HepG2 (cell line): ENCODE results near the gene DNAJB11. TPM values are rescaled to one million over a fixed set of nuclear protein-coding genes. Genes with fewer than 3 reads are reported as not detected.
A peak's percentile ranks its signal among the peaks of the same experiment; 100 is the strongest.

ENCODE experiments used
- ATRX ChIP-seq: sonication (generic); formaldehyde crosslinking; IDR thresholded peaks from 2 replicates; pipeline ENCODE4 v1.4.0; 2020; ENCODE audit warnings: missing genetic modification reagents, borderline replicate concordance
- BCL6 ChIP-seq: IDR thresholded peaks from 2 replicates; pipeline ENCODE4 v1.6.1; 2016; ENCODE audit warnings: missing genetic modification reagents, missing compliant biosample characterization
- CEBPB ChIP-seq: IDR thresholded peaks from 2 replicates; pipeline ENCODE4 v1.6.1; 2011; ENCODE audit warnings: low read depth, low read length, improper control_type of control experiment, borderline replicate concordance
- EEA1 ChIP-seq: sonication (generic); formaldehyde crosslinking; IDR thresholded peaks from 2 replicates; pipeline ENCODE4 v1.5.1; 2020; ENCODE audit warnings: mild to moderate bottlenecking, missing genetic modification reagents, borderline replicate concordance
- FOXM1 ChIP-seq: sonication (generic); formaldehyde crosslinking; IDR thresholded peaks from 2 replicates; pipeline ENCODE4 v1.5.0; 2020; ENCODE audit warnings: missing genetic modification reagents
- NFKBIZ ChIP-seq: IDR thresholded peaks from 2 replicates; pipeline ENCODE4 v1.6.1; 2018; ENCODE audit warnings: missing genetic modification reagents, missing compliant biosample characterization
- PCBP1 ChIP-seq: fragments of 200-400 bp; formaldehyde crosslinking; IDR thresholded peaks from 2 replicates; pipeline ENCODE4 v1.6.1; 2017; ENCODE audit warnings: mild to moderate bottlenecking, low read depth, low read length, borderline replicate concordance
- PHF21A ChIP-seq: sonication (generic); formaldehyde crosslinking; IDR thresholded peaks from 2 replicates; pipeline ENCODE4 v1.5.0; 2020; ENCODE audit warnings: mild to moderate bottlenecking, missing genetic modification reagents
- SMAD9 ChIP-seq: sonication (generic); formaldehyde crosslinking; IDR thresholded peaks from 2 replicates; pipeline ENCODE4 v1.5.1; 2020; ENCODE audit warnings: mild to moderate bottlenecking, missing genetic modification reagents
- SMARCE1 ChIP-seq: fragments of 450-650 bp; IDR thresholded peaks from 2 replicates; pipeline ENCODE4 v1.6.1; 2017; ENCODE audit warnings: borderline replicate concordance
- SPEN ChIP-seq: sonication (generic); formaldehyde crosslinking; IDR thresholded peaks from 2 replicates; pipeline ENCODE4 v1.5.1; 2020; ENCODE audit warnings: low read depth, mild to moderate bottlenecking, missing genetic modification reagents
- THYN1 ChIP-seq: sonication (generic); formaldehyde crosslinking; IDR thresholded peaks from 2 replicates; pipeline ENCODE4 v1.8.1; 2023; ENCODE audit warnings: low read depth, mild to moderate bottlenecking, moderate library complexity, missing genetic modification reagents, borderline replicate concordance
- ZC3H4 ChIP-seq: sonication (generic); formaldehyde crosslinking; IDR thresholded peaks from 2 replicates; pipeline ENCODE4 v1.4.0; 2020; ENCODE audit warnings: missing genetic modification reagents, borderline replicate concordance
- ZFP36L1 ChIP-seq: sonication (generic); formaldehyde crosslinking; IDR thresholded peaks from 2 replicates; pipeline ENCODE4 v1.8.0; 2022; ENCODE audit warnings: mild to moderate bottlenecking, missing genetic modification reagents, moderate library complexity
- ZNF234 ChIP-seq: sonication (generic); formaldehyde crosslinking; conservative IDR thresholded peaks from 2 replicates; pipeline ENCODE4 v1.5.1; 2020; ENCODE audit warnings: mild to moderate bottlenecking, missing genetic modification reagents
- ZNF431 ChIP-seq: sonication (generic); formaldehyde crosslinking; IDR thresholded peaks from 2 replicates; pipeline ENCODE4 v1.9.0; 2022; ENCODE audit warnings: missing genetic modification reagents, low read depth, mild to moderate bottlenecking, borderline replicate concordance
- ZNF720 ChIP-seq: sonication (generic); formaldehyde crosslinking; IDR thresholded peaks from 2 replicates; pipeline ENCODE4 v1.4.0; 2020; ENCODE audit warnings: missing genetic modification reagents
- polyA plus RNA-seq, 8 experiments: library from polyadenylated mRNA; depleted of rRNA in 3 of 8; stranded (reverse) in 7 of 8; unstranded in 1 of 8; fragments of >200 nt; fragmentation: Illumina TruSeq in 4 of 8; extraction: Trizol in 4 of 8; gene quantifications; 2 replicates each; pipeline versions ENCODE4 v1.2.1 to v1.2.3, GENCODE V29; 2011 to 2016; ENCODE audit warnings: low read depth in 4 of 8, missing spikeins in 1 of 8, mixed read lengths in 1 of 8; ENCODE audit not compliant: insufficient read depth in 1 of 8
- total RNA-seq, 5 experiments: library from RNA; depleted of rRNA; stranded (reverse); fragments of >200 nt; fragmentation: Illumina TruSeq; extraction: Trizol; gene quantifications; 2 replicates each; pipeline ENCODE4 v1.2.3, GENCODE V29; 2016; ENCODE audit warnings: low read depth in 1 of 5
- TF ChIP-seq, protein P1 (sequence below), 2 experiments: IDR thresholded peaks; 2 replicates each; pipeline ENCODE4 v1.6.1; 2011 to 2012; ENCODE audit warnings: low read length in 2 of 2, borderline replicate concordance in 1 of 2, low read depth in 1 of 2, mild to moderate bottlenecking in 1 of 2, moderate library complexity in 1 of 2
- TF ChIP-seq, protein P2 (sequence below): sonication (generic); formaldehyde crosslinking; IDR thresholded peaks from 2 replicates; pipeline ENCODE4 v1.4.0; 2020; ENCODE audit warnings: missing genetic modification reagents, borderline replicate concordance

Gene DNAJB11
- total and polyA plus RNA-seq, 2 of the 13 experiments (the other 11 are each of a cell fraction or from before 2014, with no cell fraction given): 41.0 to 132 TPM

DNA sequence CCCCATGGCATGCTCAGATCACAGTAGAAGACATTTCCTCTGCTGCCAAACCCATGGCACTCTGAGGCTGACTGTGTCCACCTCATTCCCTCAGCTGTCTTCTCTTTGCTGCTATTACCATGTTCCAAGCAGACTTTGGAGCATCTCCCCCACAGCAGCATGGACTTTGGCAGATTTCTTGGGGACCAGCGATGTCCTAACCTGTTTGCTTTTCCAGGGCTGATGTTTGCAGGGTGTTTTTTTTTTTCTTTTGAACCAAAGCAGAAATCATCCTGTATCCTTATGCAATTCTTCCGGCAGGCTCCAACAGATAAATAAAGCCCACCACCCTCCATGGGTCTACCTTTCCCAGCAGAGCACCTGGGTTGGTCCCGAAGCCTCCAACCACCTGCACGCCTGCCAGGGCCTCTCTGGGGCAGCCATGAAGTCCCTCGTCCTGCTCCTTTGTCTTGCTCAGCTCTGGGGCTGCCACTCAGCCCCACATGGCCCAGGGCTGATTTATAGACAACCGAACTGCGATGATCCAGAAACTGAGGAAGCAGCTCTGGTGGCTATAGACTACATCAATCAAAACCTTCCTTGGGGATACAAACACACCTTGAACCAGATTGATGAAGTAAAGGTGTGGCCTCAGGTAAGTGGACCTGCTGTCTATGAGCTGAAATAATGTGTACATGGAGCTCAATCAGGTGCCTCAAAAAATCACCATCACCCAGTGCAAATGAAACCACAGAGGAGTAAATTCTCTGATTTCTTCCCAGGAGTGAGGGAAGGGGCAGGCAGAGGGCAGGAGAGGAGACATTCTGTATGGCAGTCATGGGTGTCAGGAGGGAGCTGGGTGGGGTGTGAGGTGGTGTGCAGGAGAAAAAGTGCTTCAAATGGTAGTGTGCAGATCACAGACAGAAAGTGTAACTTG is 42.5 kb downstream of the DNAJB11 start, which contains the start of gene AHSG (continued):
- no peak for TF ChIP-seq ATRX (CRISPR knock-in tag)
- no peak for TF ChIP-seq SMARCE1
- TF ChIP-seq ZNF234 (CRISPR knock-in tag): no peak
- no peak; the same call in 1 of the 2 replicates for TF ChIP-seq ZC3H4 (CRISPR knock-in tag)
- TF ChIP-seq SMAD9 (CRISPR knock-in tag): no peak
- TF ChIP-seq, protein P1, sequence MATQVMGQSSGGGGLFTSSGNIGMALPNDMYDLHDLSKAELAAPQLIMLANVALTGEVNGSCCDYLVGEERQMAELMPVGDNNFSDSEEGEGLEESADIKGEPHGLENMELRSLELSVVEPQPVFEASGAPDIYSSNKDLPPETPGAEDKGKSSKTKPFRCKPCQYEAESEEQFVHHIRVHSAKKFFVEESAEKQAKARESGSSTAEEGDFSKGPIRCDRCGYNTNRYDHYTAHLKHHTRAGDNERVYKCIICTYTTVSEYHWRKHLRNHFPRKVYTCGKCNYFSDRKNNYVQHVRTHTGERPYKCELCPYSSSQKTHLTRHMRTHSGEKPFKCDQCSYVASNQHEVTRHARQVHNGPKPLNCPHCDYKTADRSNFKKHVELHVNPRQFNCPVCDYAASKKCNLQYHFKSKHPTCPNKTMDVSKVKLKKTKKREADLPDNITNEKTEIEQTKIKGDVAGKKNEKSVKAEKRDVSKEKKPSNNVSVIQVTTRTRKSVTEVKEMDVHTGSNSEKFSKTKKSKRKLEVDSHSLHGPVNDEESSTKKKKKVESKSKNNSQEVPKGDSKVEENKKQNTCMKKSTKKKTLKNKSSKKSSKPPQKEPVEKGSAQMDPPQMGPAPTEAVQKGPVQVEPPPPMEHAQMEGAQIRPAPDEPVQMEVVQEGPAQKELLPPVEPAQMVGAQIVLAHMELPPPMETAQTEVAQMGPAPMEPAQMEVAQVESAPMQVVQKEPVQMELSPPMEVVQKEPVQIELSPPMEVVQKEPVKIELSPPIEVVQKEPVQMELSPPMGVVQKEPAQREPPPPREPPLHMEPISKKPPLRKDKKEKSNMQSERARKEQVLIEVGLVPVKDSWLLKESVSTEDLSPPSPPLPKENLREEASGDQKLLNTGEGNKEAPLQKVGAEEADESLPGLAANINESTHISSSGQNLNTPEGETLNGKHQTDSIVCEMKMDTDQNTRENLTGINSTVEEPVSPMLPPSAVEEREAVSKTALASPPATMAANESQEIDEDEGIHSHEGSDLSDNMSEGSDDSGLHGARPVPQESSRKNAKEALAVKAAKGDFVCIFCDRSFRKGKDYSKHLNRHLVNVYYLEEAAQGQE (IDR thresholded peaks at IDR 0.05; ENCODE audit: borderline replicate concordance in 1 of 2, low read depth in 1 of 2, low read length in 2 of 2): peak in 1 of 2 experiments; percentile 83; a peak in 3 of 4 replicates
- TF ChIP-seq CEBPB: peak; percentile 87
- TF ChIP-seq EEA1 (CRISPR knock-in tag): no peak
- no peak for TF ChIP-seq PCBP1
- TF ChIP-seq ZNF720 (CRISPR knock-in tag): no peak
- TF ChIP-seq SPEN: peak; percentile 94
- TF ChIP-seq NFKBIZ (CRISPR knock-in tag): peak; percentile 86
- TF ChIP-seq BCL6 (CRISPR knock-in tag): peak; percentile 93
- TF ChIP-seq, protein P2, sequence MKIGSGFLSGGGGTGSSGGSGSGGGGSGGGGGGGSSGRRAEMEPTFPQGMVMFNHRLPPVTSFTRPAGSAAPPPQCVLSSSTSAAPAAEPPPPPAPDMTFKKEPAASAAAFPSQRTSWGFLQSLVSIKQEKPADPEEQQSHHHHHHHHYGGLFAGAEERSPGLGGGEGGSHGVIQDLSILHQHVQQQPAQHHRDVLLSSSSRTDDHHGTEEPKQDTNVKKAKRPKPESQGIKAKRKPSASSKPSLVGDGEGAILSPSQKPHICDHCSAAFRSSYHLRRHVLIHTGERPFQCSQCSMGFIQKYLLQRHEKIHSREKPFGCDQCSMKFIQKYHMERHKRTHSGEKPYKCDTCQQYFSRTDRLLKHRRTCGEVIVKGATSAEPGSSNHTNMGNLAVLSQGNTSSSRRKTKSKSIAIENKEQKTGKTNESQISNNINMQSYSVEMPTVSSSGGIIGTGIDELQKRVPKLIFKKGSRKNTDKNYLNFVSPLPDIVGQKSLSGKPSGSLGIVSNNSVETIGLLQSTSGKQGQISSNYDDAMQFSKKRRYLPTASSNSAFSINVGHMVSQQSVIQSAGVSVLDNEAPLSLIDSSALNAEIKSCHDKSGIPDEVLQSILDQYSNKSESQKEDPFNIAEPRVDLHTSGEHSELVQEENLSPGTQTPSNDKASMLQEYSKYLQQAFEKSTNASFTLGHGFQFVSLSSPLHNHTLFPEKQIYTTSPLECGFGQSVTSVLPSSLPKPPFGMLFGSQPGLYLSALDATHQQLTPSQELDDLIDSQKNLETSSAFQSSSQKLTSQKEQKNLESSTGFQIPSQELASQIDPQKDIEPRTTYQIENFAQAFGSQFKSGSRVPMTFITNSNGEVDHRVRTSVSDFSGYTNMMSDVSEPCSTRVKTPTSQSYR (CRISPR knock-in tag): peak; percentile 94; the same call in 1 of the 2 replicates
- TF ChIP-seq ZFP36L1 (CRISPR knock-in tag): no peak
- TF ChIP-seq PHF21A: peak; percentile 93
- TF ChIP-seq THYN1 (CRISPR knock-in tag): no peak
- no peak for TF ChIP-seq FOXM1 (CRISPR knock-in tag)
- no peak for TF ChIP-seq ZNF431 (CRISPR knock-in tag)
